Measurements from ENCODE around the gene FARS2. TPM values are rescaled to one million over a fixed set of nuclear protein-coding genes. Genes with fewer than 3 reads are reported as not detected.
"Not testable (repeated sequence)": the region's sequence is repeated elsewhere in the genome, so short reads cannot be mapped to it uniquely, and the experiment has no call there.

The FARS2 gene
- total and polyA plus RNA-seq, 2 of the 13 experiments (the other 11 are each of a cell fraction or from before 2014, with no cell fraction given): 15.4 to 26.0 TPM

- TF ChIP-seq ZBTB46 (CRISPR knock-in tag; IDR thresholded peaks at IDR 0.05; ENCODE audit: borderline replicate concordance) (no peak), ONECUT2 (CRISPR knock-in tag; IDR thresholded peaks at IDR 0.05) (no peak), KDM5A (IDR thresholded peaks at IDR 0.05; ENCODE audit: borderline replicate concordance, low read length) (no peak), ZNF496 (CRISPR knock-in tag; IDR thresholded peaks at IDR 0.05; ENCODE audit: insufficient replicate concordance) (no peak), DMTF1 (CRISPR knock-in tag; IDR thresholded peaks at IDR 0.05) (no peak), ZNF3 (CRISPR knock-in tag; IDR thresholded peaks at IDR 0.05) (no peak), ZBTB25 (CRISPR knock-in tag; IDR thresholded peaks at IDR 0.05) (no peak)
Observed at GRCh38 chr6:5786969-5787720, 525.8 kb downstream of the FARS2 start (continued).

GRCh38 chr6:5789426-5789825, 528.1 kb downstream of the FARS2 start:
- H3K27me3 ChIP-seq (ENCODE audit: control insufficient read depth in 1 of 2, insufficient read depth in 2 of 2, low read length in 2 of 2): peaks cover 3 to 24% of the 10 kb centered on the region in 2 experiments; a peak in 3 of 5 replicates
- H4K20me1 ChIP-seq (ENCODE audit: insufficient read depth, low read length); H3K4me2 ChIP-seq (ENCODE audit: low read depth, low read length); H3K79me2 ChIP-seq (ENCODE audit: insufficient read depth, low read length); ATAC-seq; H3K4me1 ChIP-seq (ENCODE audit: insufficient read depth, low read length); H3K36me3 ChIP-seq (replicated peaks in 1 of 2; ENCODE audit: control insufficient read depth in 1 of 2, insufficient read depth in 2 of 2, low read length in 2 of 2); H3K9ac ChIP-seq (ENCODE audit: insufficient read depth, low read depth, low read length); DNase-seq (ENCODE audit: low spot score); H2AFZ ChIP-seq (ENCODE audit: low read length); BruUV-seq (replicated peaks); H3K27ac ChIP-seq (ENCODE audit: extremely low read length, insufficient read depth, low read length); H3K4me3 ChIP-seq (replicated peaks in 1 of 3; ENCODE audit: insufficient read depth in 1 of 3, low read depth in 2 of 3, low read length in 3 of 3); in situ Hi-C loops (cut with HindIII; ENCODE audit: extremely low pct_ligation_motif_present, low pct_unique_long_range_greater_than_20kb); POLR2A ChIA-PET; CTCF ChIA-PET (ENCODE audit: low intra/inter-chr PET ratio, low total read pairs); H3K9me3 ChIP-seq (ENCODE audit: low read length); intact Hi-C loops (cut with micrococcal nuclease; ENCODE audit: unreplicated experiment); FAIRE-seq: not testable (repeated sequence)
- 30% methylated on average over 5 of the region's 5 CpGs for WGBS (ENCODE audit: low lambda C conversion rate)

Measured in HepG2 (cell line).